ENCODE data around the gene NKD2.

The NKD2 gene

DNA sequence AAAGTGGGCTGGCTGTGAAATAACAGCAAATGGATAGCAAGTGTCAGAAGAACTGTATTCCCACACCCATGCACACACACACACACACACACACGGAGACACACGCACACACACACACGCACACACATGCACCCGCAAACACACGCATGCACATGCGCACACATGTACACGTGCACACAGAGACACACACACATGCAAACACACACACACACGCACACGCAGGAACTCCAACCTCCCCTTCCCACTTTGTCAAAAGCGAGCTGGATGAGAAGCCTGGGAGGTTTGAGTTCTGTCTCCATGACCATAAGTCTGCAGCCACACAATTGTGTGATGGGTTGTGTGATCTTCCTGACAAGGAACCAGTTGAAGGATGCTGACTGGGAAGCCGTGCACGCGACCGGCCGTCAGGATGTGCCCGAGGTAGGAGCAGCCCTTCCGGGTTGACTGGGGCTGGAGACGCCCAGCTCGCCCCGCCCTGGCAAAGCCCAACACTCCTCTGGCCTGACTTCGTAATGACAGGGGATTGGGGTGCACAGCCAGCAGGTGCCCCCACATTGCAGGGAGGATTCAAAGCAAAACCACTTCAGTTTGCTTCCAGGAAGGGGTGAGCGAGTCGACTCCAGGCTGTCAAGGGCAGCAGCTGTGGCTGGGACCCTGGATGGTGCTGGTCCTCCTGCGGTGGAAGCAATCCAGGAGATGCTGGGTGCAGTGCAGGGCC, 29.3 kb upstream of the NKD2 start:
- H2AFZ ChIP-seq (ENCODE audit: low read length), result no peak overlapping the region
- peaks cover 18% of the 10 kb centered on the region for H3K4me1 ChIP-seq (ENCODE audit: insufficient read depth, low read length, poor library complexity, severe bottlenecking)
- H3K4me2 ChIP-seq (ENCODE audit: low read depth, low read length, poor library complexity, severe bottlenecking), result no peak overlapping the region

GRCh38 chr5:980001-980588, 28.5 kb upstream of the NKD2 start:
- no peak overlapping the region for H2AFZ ChIP-seq (ENCODE audit: low read length)

More for the DNA sequence above, 29.3 kb upstream of the NKD2 start:
- H3K36me3 ChIP-seq (ENCODE audit: insufficient read depth, low read length), result no peaks in the 10 kb centered on the region
- H3K9ac ChIP-seq (ENCODE audit: low read depth, low read length, poor library complexity, severe bottlenecking), result no peak overlapping the region
- H3K9me3 ChIP-seq (ENCODE audit: insufficient read depth, low read depth, low read length), result no peaks in the 10 kb centered on the region
- H3K27me3 ChIP-seq (ENCODE audit: insufficient read depth, low read length, poor library complexity, severe bottlenecking), result no peaks in the 10 kb centered on the region
- H3K79me2 ChIP-seq (ENCODE audit: insufficient read depth, low read length), result no peaks in the 10 kb centered on the region
- no peaks in the 10 kb centered on the region for H3K9me2 ChIP-seq (replicated peaks; ENCODE audit: low read depth, low read length)
- no peaks in the 10 kb centered on the region for H4K20me1 ChIP-seq (ENCODE audit: insufficient read depth, low read length, poor library complexity, severe bottlenecking)
- no peak for TF ChIP-seq EZH2phosphoT487 (IDR thresholded peaks at IDR 0.05; ENCODE audit: borderline replicate concordance)
- TF ChIP-seq, protein P1, sequence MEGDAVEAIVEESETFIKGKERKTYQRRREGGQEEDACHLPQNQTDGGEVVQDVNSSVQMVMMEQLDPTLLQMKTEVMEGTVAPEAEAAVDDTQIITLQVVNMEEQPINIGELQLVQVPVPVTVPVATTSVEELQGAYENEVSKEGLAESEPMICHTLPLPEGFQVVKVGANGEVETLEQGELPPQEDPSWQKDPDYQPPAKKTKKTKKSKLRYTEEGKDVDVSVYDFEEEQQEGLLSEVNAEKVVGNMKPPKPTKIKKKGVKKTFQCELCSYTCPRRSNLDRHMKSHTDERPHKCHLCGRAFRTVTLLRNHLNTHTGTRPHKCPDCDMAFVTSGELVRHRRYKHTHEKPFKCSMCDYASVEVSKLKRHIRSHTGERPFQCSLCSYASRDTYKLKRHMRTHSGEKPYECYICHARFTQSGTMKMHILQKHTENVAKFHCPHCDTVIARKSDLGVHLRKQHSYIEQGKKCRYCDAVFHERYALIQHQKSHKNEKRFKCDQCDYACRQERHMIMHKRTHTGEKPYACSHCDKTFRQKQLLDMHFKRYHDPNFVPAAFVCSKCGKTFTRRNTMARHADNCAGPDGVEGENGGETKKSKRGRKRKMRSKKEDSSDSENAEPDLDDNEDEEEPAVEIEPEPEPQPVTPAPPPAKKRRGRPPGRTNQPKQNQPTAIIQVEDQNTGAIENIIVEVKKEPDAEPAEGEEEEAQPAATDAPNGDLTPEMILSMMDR (conservative IDR thresholded peaks at IDR 0.05; ENCODE audit: low read length), result no peak
- 0 out of 2 replicates have a peak, but pooled peaks cover 3% of the 10 kb centered on the region for H3F3A ChIP-seq (ENCODE audit: low read depth)
- no peak overlapping the region for H3K4me3 ChIP-seq (ENCODE audit: low read length, poor library complexity, severe bottlenecking)

DNA sequence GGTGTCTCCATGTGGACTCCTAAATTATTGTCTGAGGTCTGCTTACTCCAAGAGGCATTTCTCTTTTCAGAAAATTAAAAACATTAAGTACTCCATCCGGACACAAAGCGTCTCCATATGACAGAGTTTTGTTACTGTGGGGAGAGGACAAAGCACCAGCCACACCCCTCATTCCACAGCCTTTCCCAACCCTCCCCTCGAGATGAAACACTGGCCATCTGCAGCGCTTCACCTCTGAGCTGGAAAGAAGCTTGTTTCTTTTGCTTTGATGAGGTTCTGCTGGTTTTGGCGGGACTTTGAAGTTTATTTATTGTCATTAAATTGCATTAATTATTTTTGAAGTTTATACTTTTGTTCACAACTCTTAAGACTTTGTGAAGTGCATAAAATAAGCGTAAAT, 27.6 kb upstream of the NKD2 start:
- Histone ChIP-seq H3K9me3 (ENCODE audit: insufficient read depth, low read depth, low read length) (peaks cover 15% of the 10 kb centered on the region), H3K4me2 (ENCODE audit: low read depth, low read length, poor library complexity, severe bottlenecking) (no peak overlapping the region), H3F3A (ENCODE audit: low read depth) (0 out of 2 replicates have a peak, but pooled peaks cover 3% of the 10 kb centered on the region), H4K20me1 (ENCODE audit: insufficient read depth, low read length, poor library complexity, severe bottlenecking) (no peaks in the 10 kb centered on the region), H3K79me2 (ENCODE audit: insufficient read depth, low read length) (no peaks in the 10 kb centered on the region), H3K4me3 (ENCODE audit: low read length, poor library complexity, severe bottlenecking) (no peak overlapping the region), H3K9me2 (replicated peaks; ENCODE audit: low read depth, low read length) (no peaks in the 10 kb centered on the region), H3K4me1 (ENCODE audit: insufficient read depth, low read length, poor library complexity, severe bottlenecking) (peaks cover 19% of the 10 kb centered on the region), H3K36me3 (ENCODE audit: insufficient read depth, low read length) (no peaks in the 10 kb centered on the region), H3K9ac (ENCODE audit: low read depth, low read length, poor library complexity, severe bottlenecking) (no peak overlapping the region), H3K27me3 (ENCODE audit: insufficient read depth, low read length, poor library complexity, severe bottlenecking) (no peaks in the 10 kb centered on the region), H2AFZ (ENCODE audit: low read length) (no peak overlapping the region)
- TF ChIP-seq EZH2phosphoT487 (IDR thresholded peaks at IDR 0.05; ENCODE audit: borderline replicate concordance), result no peak
- TF ChIP-seq, protein P1 (conservative IDR thresholded peaks at IDR 0.05; ENCODE audit: low read length), result no peak

More at GRCh38 chr5:980001-980588, 28.5 kb upstream of the NKD2 start:
- TF ChIP-seq EZH2phosphoT487 (IDR thresholded peaks at IDR 0.05; ENCODE audit: borderline replicate concordance), result no peak
- TF ChIP-seq, protein P1 (conservative IDR thresholded peaks at IDR 0.05; ENCODE audit: low read length), result no peak
- Histone ChIP-seq H3K9me3 (ENCODE audit: insufficient read depth, low read depth, low read length) (peaks cover 7% of the 10 kb centered on the region), H3K4me2 (ENCODE audit: low read depth, low read length, poor library complexity, severe bottlenecking) (no peak overlapping the region), H3K4me1 (ENCODE audit: insufficient read depth, low read length, poor library complexity, severe bottlenecking) (peaks cover 19% of the 10 kb centered on the region), H3K27me3 (ENCODE audit: insufficient read depth, low read length, poor library complexity, severe bottlenecking) (no peaks in the 10 kb centered on the region), H3K4me3 (ENCODE audit: low read length, poor library complexity, severe bottlenecking) (no peak overlapping the region), H3K79me2 (ENCODE audit: insufficient read depth, low read length) (no peaks in the 10 kb centered on the region), H3K9ac (ENCODE audit: low read depth, low read length, poor library complexity, severe bottlenecking) (no peak overlapping the region), H3K9me2 (replicated peaks; ENCODE audit: low read depth, low read length) (no peaks in the 10 kb centered on the region), H3K36me3 (ENCODE audit: insufficient read depth, low read length) (no peaks in the 10 kb centered on the region), H3F3A (ENCODE audit: low read depth) (0 out of 2 replicates have a peak, but pooled peaks cover 3% of the 10 kb centered on the region), H4K20me1 (ENCODE audit: insufficient read depth, low read length, poor library complexity, severe bottlenecking) (no peaks in the 10 kb centered on the region)
